ENCODE measurements around the gene UQCRC1. TPM values are rescaled to one million over a fixed set of nuclear protein-coding genes. Genes with fewer than 3 reads are reported as not detected.

UQCRC1 gene
- total RNA-seq, 1 experiment from 2014 or later = 278 TPM

- H3K27me3 ChIP-seq (replicated peaks; ENCODE audit: control insufficient read depth, insufficient read depth, low read length) = no peaks in the 10 kb centered on the region
- no peak overlapping the region for H3K4me3 ChIP-seq (ENCODE audit: low read depth, low read length)
- no peak for DNase-seq
- Mint-ChIP-seq H3K4me3 (ENCODE audit: unreplicated experiment) (no peak overlapping the region), H3K36me3 (ENCODE audit: insufficient read depth, unreplicated experiment) (peaks cover 25% of the 10 kb centered on the region), H3K27ac (ENCODE audit: unreplicated experiment) (peak overlapping the region; percentile 45), H3K9me3 (ENCODE audit: unreplicated experiment) (no peaks in the 10 kb centered on the region), H3K27me3 (ENCODE audit: insufficient read depth, unreplicated experiment) (no peaks in the 10 kb centered on the region), H3K4me1 (ENCODE audit: low read depth, unreplicated experiment) (no peaks in the 10 kb centered on the region)
- CTCF ChIA-PET = interaction anchor here (1.7 kb wide), 1 partner anchor 10 kb away, joined by 7 read pairs; the partner anchor contains the start of gene SLC26A6
- no peaks in the 10 kb centered on the region for H3K9me3 ChIP-seq
- H3K4me1 ChIP-seq = peaks cover 3% of the 10 kb centered on the region
- BruUV-seq (replicated peaks) = no TSS peak
- H3K36me3 ChIP-seq (ENCODE audit: control insufficient read depth, insufficient read depth, low read length) = peaks cover 5% of the 10 kb centered on the region
- intact Hi-C loops (cut with micrococcal nuclease; ENCODE audit: unreplicated experiment) = no loop called here
- POLR2A ChIA-PET = interaction anchor here (0.6 kb wide), 1 partner anchor 18 kb away, joined by 3 read pairs; no protein-coding TSS in a partner anchor
- TF ChIP-seq CTCF (IDR thresholded peaks at IDR 0.05; ENCODE audit: insufficient read depth in 1 of 2, low read depth in 1 of 2, low read length in 1 of 2, severe bottlenecking in 1 of 2, unreplicated experiment in 1 of 2) = no peak
Observed at GRCh38 chr3:48624767-48625166, 15.3 kb upstream of the UQCRC1 start.

- Histone ChIP-seq H3K27me3 (replicated peaks; ENCODE audit: control insufficient read depth, insufficient read depth, low read length) (no peaks in the 10 kb centered on the region), H3K36me3 (ENCODE audit: control insufficient read depth, insufficient read depth, low read length) (peaks cover 5% of the 10 kb centered on the region), H3K4me1 (peaks cover 11% of the 10 kb centered on the region), H3K9me3 (no peaks in the 10 kb centered on the region), H3K4me3 (ENCODE audit: low read depth, low read length) (no peak overlapping the region)
- intact Hi-C loops (cut with micrococcal nuclease; ENCODE audit: unreplicated experiment) = no loop called here
- CTCF ChIA-PET = interaction anchor here (0.6 to 1.7 kb wide), 2 partner anchors 11 to 15 kb away, joined by 3 to 7 read pairs; partner anchors contain the start of genes SLC26A6 and UQCRC1
- TF ChIP-seq CTCF (IDR thresholded peaks at IDR 0.05; ENCODE audit: insufficient read depth in 1 of 2, low read depth in 1 of 2, low read length in 1 of 2, severe bottlenecking in 1 of 2, unreplicated experiment in 1 of 2) = no peak
- no peak overlapping the region for H3K4me3 Mint-ChIP-seq (ENCODE audit: unreplicated experiment)
- no peaks in the 10 kb centered on the region for H3K4me1 Mint-ChIP-seq (ENCODE audit: low read depth, unreplicated experiment)
- no peaks in the 10 kb centered on the region for H3K27me3 Mint-ChIP-seq (ENCODE audit: insufficient read depth, unreplicated experiment)
- peak overlapping the region; percentile 70 for H3K27ac Mint-ChIP-seq (ENCODE audit: unreplicated experiment)
- POLR2A ChIA-PET = interaction anchor here (0.6 to 1.4 kb wide), 4 partner anchors 18 to 51 kb away, joined by 3 to 6 read pairs (median 3); no protein-coding TSS in a partner anchor
- no TSS peak for BruUV-seq (replicated peaks)
- DNase-seq = no peak
- H3K36me3 Mint-ChIP-seq (ENCODE audit: insufficient read depth, unreplicated experiment) = peaks cover 25% of the 10 kb centered on the region
- no peaks in the 10 kb centered on the region for H3K9me3 Mint-ChIP-seq (ENCODE audit: unreplicated experiment)
Observed at GRCh38 chr3:48623851-48624547, 14.6 kb upstream of the UQCRC1 start.

- intact Hi-C loops (cut with micrococcal nuclease; ENCODE audit: unreplicated experiment) = no loop called here
- H3K4me3 Mint-ChIP-seq (ENCODE audit: unreplicated experiment) = no peak within 1 kb of the TSS
- no peaks in the 10 kb centered on the region for H3K27me3 Mint-ChIP-seq (ENCODE audit: insufficient read depth, unreplicated experiment)
- ChIA-PET POLR2A (no interaction called here), CTCF (interaction anchor here (1.0 kb wide), 1 partner anchor 13 kb away, joined by 5 read pairs; no protein-coding TSS in a partner anchor)
- H3K4me1 ChIP-seq = peaks cover 14% of the 10 kb centered on the region
- no peak within 1 kb of the TSS for H3K4me3 ChIP-seq (ENCODE audit: low read depth, low read length)
- H3K36me3 Mint-ChIP-seq (ENCODE audit: insufficient read depth, unreplicated experiment) = peaks cover 33% of the 10 kb centered on the region
- H3K27me3 ChIP-seq (replicated peaks; ENCODE audit: control insufficient read depth, insufficient read depth, low read length) = no peaks in the 10 kb centered on the region
- peaks cover 9% of the 10 kb centered on the region for H3K9me3 Mint-ChIP-seq (ENCODE audit: unreplicated experiment)
- no peaks in the 10 kb centered on the region for H3K4me1 Mint-ChIP-seq (ENCODE audit: low read depth, unreplicated experiment)
- peaks cover 17% of the 10 kb centered on the region for H3K9me3 ChIP-seq
- no peak within 1 kb of the TSS for H3K27ac Mint-ChIP-seq (ENCODE audit: unreplicated experiment)
- DNase-seq = no peak
- TF ChIP-seq CTCF (IDR thresholded peaks at IDR 0.05; ENCODE audit: insufficient read depth in 1 of 2, low read depth in 1 of 2, low read length in 1 of 2, severe bottlenecking in 1 of 2, unreplicated experiment in 1 of 2) = no peak
- H3K36me3 ChIP-seq (ENCODE audit: control insufficient read depth, insufficient read depth, low read length) = peaks cover 6% of the 10 kb centered on the region
- BruUV-seq (replicated peaks) = no TSS peak
Observed at GRCh38 chr3:48621461-48621869, 12.0 kb upstream of the UQCRC1 start, which contains the start of gene TMEM89. Gene TMEM89 (minus strand): TSS chr3:48621769. CDS start chr3:48621756, 13 bp downstream.

All from Caco-2 (cell line).